ENCODE results near the gene CRIM1.

CRIM1 gene

GRCh38 chr2:36554531-36554930, 199.0 kb downstream of the CRIM1 start:
- DNase-seq (ENCODE audit: low read depth): no peak

GRCh38 chr2:36555789-36556188, 200.2 kb downstream of the CRIM1 start:
- no peak for DNase-seq (ENCODE audit: low read depth)

GRCh38 chr2:36556842-36557241, 201.3 kb downstream of the CRIM1 start:
- DNase-seq (ENCODE audit: low read depth): peak; percentile 72

- no peak for DNase-seq (ENCODE audit: low read depth)
These were observed 203.8 kb downstream of the CRIM1 start for GRCh38 chr2:36559221-36559942.

- DNase-seq (ENCODE audit: low read depth): no peak
These were observed 205.1 kb downstream of the CRIM1 start for GRCh38 chr2:36560726-36561125.

GRCh38 chr2:36561237-36561944, 205.8 kb downstream of the CRIM1 start:
- peak; percentile 98 for DNase-seq (ENCODE audit: low read depth)

GRCh38 chr2:36562240-36562639, 206.7 kb downstream of the CRIM1 start:
- DNase-seq (ENCODE audit: low read depth): peak; percentile 88

- peak; percentile 54 for DNase-seq (ENCODE audit: low read depth)
These were observed 207.5 kb downstream of the CRIM1 start for GRCh38 chr2:36562973-36563532.

- DNase-seq (ENCODE audit: low read depth): no peak
These were observed 208.9 kb downstream of the CRIM1 start for GRCh38 chr2:36564377-36564930.

GRCh38 chr2:36565712-36566111, 210.1 kb downstream of the CRIM1 start:
- no peak for DNase-seq (ENCODE audit: low read depth)

- no peak for DNase-seq (ENCODE audit: low read depth)
These were observed 211.3 kb downstream of the CRIM1 start for GRCh38 chr2:36566887-36567286.

GRCh38 chr2:36567711-36568408, 212.3 kb downstream of the CRIM1 start:
- no peak for DNase-seq (ENCODE audit: low read depth)

GRCh38 chr2:36568516-36569246, 213.1 kb downstream of the CRIM1 start:
- peak; percentile 94 for DNase-seq (ENCODE audit: low read depth)

GRCh38 chr2:36569267-36569856, 213.8 kb downstream of the CRIM1 start:
- peak; percentile 61 for DNase-seq (ENCODE audit: low read depth)

GRCh38 chr2:36570416-36570815, 214.8 kb downstream of the CRIM1 start:
- peak; percentile 80 for DNase-seq (ENCODE audit: low read depth)

- DNase-seq (ENCODE audit: low read depth): no peak
These were observed 216.6 kb downstream of the CRIM1 start for GRCh38 chr2:36572054-36572718.

GRCh38 chr2:36572719-36573059, 217.1 kb downstream of the CRIM1 start:
- DNase-seq (ENCODE audit: low read depth): no peak

GRCh38 chr2:36573165-36573564, 217.6 kb downstream of the CRIM1 start:
- no peak for DNase-seq (ENCODE audit: low read depth)

GRCh38 chr2:36574560-36574959, 219.0 kb downstream of the CRIM1 start:
- no peak for DNase-seq (ENCODE audit: low read depth)

- DNase-seq (ENCODE audit: low read depth): no peak
These were observed 222.3 kb downstream of the CRIM1 start for GRCh38 chr2:36577884-36578283.
